Limb (tissue), 2 donors: ENCODE results near the gene TNFRSF13B.
"Not testable (repeated sequence)": the region's sequence is repeated elsewhere in the genome, so short reads cannot be mapped to it uniquely, and the experiment has no call there.

Experiments used
- DNase-seq, 2 donors: peaks; one replicate each; pipeline ENCODE4 v3.0.0-alpha.2; 2016; ENCODE audit errors: extremely low spot score in 2 of 2

TNFRSF13B gene

GRCh38 chr17:16971458-16972338, at the start of gene TNFRSF13B:
TNFRSF13B (minus strand) TSS chr17:16972118; CDS start chr17:16972075, 43 bp downstream.
- DNase-seq = no peak

DNA sequence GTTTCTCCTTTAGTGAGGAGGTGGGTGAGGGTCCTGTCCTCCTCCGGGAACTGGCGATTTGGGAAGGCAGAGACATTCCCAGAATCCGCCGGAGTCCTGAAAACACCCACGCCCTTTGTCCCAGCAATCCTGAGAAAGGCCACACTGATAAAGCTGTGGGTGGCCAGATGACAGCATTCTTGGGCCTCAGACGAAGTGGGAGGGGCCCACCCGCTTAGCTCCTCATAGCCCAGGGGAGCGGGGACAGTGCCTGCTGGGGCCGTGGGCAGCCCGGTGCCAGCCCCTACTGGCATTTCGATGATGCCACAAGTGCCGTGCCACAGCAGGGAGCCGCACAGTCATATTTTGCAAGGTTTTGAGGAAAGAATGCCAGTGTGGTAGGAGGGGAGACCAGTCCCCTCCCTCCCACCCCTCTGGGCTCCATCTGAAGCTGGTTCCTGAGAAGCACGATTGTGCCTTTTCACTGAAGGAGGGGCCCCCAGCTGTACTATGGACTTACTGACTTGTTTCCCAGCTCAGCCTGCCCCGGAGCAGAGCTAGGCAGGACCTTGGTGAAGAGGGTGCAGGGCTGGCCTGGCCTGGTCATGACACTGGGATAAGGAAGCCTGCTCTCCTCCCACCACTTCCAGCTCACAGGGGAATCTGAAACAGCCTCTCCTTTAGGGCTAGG, 49.4 kb upstream of the TNFRSF13B start:
- DNase-seq = no peak

DNA sequence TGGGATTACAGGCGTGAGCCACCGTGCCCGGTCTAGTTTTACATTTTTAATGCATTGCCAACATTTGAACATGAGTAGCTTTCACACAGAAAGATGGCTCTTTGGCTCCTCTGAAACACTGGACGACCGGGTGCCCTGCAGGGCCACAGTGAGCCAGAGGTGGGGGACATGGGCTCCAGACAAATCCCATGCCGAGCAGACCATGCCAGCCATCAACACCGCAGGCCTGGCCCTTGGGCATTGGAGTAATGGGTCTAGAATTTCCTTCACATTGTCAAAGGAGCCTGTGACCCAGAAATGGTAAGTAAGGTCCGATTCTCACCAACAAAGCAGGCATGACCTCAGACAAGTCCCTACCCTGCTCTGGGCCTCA, 48.9 kb upstream of the TNFRSF13B start:
- no peak for DNase-seq

GRCh38 chr17:17019891-17020456, 48.1 kb upstream of the TNFRSF13B start:
- DNase-seq = no peak

DNA sequence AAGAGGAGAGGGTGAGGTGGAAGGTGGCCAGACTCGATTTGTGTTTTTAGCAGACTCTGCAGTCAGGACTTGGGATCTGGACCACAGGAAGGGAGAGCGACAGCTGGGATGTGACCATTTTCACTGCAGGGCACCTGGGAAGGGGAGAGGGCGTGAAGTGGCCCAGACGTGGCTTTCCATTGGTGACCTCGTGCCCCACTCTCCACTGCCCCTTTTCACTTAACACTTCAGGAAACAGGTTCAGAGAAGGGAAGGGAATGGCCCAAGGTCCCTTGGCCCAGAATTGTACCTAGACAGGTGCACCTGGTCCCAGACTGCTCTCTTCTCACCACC, 47.5 kb upstream of the TNFRSF13B start:
- no peak for DNase-seq

- no peak for DNase-seq
Observed at GRCh38 chr17:17018612-17019429, 46.9 kb upstream of the TNFRSF13B start.

DNA sequence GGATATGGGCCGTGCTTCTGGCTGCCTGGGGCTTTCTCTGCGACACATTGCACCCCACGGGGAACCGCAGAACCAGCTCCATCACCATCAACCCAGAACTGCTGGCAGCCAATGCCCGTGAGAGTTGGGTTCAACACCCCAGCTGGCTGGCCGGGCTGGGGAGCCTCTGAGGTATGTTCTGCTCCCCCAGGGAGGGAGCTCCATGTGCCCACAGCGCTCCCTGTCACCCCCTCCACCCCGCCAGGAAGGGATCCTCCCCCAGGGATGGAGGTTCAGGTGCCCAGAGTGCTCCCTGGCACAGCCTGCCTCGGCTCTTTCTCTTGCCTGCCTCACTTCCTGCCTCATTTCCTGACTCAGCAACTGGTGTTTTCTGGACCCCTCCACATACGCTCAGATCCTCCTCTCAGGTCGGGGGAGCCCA, 46.1 kb upstream of the TNFRSF13B start:
- no peak for DNase-seq

DNA sequence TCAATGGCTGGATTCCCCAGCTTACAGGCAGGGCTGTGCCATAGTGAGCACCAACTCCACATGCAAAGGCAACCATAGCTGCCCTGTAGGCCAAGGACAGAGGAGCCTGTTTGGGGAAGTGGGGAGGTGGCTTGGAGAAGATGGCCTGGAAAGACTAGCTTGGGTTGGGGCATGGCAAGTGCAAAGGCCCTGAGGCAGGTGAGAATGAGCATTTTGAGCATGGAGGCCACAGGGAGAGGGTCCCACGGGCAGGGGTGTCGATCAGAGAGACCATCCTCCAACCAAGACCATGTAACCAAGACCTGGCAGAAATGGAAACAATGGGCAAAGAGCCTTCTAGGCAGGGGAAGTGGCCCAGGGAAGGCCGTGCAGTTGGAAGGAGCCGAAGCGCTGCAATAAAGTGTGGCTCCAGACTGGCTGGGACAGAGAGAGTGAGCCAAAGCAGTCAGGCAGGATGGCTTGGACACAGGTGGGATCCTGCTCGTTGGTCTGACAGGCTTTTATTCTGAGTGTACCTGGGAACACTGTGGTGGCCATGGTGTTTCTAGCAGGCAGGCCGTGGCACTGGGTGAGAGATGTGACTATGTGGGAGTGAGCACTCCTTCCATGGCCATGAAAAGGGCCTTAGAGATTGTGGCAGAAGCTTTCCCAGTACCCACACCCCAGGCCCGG, 45.6 kb upstream of the TNFRSF13B start:
- DNase-seq = no peak

- not testable (repeated sequence) for DNase-seq
Observed at GRCh38 chr17:17016199-17017197, 44.6 kb upstream of the TNFRSF13B start.

DNA sequence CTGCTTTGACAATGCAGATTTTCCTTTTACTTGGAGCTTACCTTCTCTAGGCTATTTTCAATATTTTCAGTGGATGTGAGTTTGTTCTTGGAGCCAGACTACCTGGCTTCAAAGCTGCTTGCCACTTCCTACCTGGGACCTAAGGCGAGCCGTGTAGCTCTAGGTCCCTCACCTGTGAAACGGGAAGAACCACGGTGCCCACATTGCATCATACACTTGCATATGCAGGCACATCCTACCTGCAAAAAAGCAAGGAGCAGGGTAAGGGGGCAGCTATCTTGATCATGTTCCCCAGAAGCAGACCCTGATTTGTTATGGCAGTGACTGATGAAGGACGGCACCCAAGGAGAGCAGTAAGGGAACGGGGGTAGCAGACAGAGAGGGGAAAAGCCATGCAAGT, 43.3 kb upstream of the TNFRSF13B start:
- no peak for DNase-seq

DNA sequence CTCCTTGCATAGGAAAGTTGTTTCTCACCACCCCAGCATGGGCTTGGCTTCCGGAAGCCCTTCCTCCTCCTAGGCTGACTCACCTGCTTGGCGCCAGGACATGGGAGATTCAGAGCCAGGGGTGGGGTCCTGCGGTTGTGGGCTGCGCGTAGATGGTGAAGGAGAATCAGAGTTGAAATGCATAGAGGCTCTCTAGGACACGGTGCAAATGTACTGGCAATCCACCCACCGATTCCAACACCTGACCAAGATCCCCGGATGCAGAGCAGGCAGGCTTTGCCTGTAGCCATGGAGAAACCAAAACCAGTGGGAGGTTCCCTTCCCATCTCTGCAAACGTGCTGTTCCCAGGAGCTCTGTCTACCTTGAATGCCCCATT, 42.8 kb upstream of the TNFRSF13B start:
- DNase-seq = not testable (repeated sequence)

- not testable (repeated sequence) for DNase-seq
Observed at GRCh38 chr17:17013828-17014747, 42.2 kb upstream of the TNFRSF13B start.

- DNase-seq = not testable (repeated sequence)
Observed at GRCh38 chr17:17011043-17011907, 39.4 kb upstream of the TNFRSF13B start.

DNA sequence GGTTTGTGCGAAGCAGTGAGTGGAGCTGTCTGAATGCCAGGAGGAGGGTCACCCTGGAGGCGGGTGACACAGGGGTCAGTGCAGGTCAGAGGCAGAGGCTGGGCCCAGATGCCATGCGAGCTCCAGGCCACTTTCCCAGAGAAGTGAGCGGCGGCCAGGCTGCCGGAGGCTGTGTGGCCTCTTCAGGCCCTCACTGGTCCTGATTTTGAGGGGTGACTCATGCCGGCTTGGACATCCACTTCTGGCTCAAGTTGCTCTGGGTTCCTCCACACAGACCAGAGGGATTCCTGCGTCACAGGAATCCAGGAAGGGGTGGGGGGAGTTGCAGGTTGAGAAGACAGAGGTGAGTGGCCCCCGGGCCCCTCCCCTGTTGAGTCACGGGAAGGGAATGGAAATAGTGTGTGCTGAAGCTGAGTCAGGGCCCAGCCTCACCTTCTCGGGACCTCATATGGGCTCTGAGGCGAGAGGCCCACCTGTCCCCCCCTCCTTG, 38.7 kb upstream of the TNFRSF13B start:
- not testable (repeated sequence) for DNase-seq

DNA sequence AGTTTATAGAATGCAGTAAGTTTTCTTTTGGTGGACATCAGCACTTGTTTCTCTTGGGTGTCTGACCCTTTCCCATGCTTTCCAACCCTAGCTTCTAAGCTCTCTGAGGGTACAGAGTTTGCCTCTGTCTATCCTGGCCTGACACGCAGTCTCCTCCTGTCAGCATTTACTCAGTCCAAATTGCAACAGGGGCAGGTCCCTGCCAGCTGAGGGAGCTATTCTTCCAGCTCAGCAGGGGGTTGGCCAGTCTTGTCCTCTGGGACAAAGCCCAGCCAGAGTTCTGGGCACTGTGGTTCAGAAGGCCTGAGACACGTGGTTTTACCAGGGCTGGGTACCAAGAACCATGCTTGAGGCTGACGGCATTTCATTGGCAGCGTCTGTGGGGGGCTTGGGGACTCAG, 38.1 kb upstream of the TNFRSF13B start:
- not testable (repeated sequence) for DNase-seq

DNA sequence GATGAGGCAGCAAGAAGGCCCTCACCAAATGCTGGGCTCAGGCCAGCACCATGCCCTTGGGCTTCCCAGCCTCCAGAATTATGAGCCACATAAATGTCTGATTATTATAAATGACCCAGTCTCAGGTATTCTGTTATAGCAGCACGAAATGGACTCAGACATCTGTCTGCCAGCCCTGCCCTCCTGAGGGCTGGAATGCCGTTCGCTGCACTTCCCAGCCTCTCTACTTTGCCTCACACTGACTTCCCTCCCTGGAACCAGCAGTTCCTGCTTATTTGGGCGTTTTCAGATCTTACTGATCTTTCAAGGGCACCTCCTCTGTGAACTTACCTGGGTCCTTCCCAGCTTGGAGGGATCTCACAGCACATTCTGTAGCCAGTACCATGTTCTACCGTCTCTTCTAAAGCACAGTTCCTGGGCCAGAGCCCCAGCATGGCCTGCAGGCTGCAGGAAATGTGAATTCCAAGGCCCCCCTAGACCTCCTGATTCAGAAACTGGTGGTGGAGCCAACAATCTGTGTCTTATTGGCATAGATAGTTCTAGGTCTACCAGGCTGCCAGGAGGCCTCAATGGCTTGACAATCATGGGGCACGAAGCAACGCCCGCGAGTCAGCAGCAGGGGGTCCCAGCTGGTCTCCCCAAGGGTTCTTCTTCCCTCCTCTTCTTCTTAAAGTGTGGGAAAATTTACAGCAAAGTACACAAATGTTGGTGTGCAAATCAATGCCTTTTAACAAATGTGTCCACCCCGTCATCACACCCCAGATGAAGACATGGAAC, 36.9 kb upstream of the TNFRSF13B start:
- DNase-seq = not testable (repeated sequence)

DNA sequence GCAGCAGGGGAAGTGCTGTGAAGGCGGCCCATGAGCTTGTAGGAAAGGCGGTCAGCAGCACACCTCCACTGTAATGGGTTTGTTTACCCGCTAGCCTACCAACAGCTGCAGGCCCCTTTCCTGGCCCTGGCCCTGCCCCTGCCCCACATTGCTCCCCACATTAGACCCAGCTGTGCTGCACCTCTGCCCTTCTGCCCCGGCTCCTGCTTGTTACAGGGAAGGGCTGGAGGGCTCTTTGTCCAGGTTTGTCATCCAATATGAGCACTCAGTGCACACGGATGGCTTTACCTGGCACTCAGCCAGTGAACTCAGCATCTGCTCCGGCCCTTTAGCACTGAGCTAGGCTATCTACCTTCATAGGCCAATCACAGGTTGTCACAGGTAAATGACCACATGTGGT, 36.0 kb upstream of the TNFRSF13B start:
- not testable (repeated sequence) for DNase-seq
